HPDE6-E6E7 (cell line): Measurements from ENCODE around the gene ACAP1.
"Not testable (repeated sequence)": the region's sequence is repeated elsewhere in the genome, so short reads cannot be mapped to it uniquely, and the experiment has no call there.

ENCODE experiments used
- DNase-seq: peaks from one replicate; pipeline ENCODE4 v3.0.0; 2011; ENCODE audit warnings: missing footprints; ENCODE audit errors: extremely low spot score

ACAP1 gene

DNA sequence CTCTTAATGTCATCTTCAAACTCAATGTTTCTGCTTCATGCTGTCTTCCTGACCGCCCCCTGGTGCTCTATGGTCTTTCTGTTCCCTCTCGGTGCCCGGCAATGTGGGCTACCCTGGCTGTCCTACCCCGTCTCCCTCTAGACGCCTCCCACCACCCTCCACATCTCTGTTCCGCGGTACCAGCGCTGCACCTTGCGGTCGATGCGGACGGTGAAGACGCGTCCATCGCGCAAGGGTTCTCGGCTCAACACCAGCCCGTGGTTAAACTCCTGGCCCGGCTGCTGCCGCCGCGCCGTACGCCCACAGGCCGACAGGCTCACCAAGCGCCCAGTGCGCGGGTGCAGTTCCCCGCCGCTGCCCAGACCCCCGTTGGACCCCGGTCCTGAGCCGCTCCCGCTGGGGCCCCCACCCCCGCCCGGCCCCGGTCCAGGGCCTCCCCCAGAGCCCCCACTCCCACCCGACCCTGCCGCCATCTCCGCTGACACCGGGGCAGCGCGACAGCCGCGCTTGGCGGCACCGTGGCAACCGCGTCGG is 7.4 kb upstream of the ACAP1 start, which contains the start of gene NEURL4:
Gene NEURL4 (minus strand): TSS at position 496 of the 534 bp plus-strand sequence. CDS start 23 bp downstream, at position 473.
- no peak for DNase-seq

DNA sequence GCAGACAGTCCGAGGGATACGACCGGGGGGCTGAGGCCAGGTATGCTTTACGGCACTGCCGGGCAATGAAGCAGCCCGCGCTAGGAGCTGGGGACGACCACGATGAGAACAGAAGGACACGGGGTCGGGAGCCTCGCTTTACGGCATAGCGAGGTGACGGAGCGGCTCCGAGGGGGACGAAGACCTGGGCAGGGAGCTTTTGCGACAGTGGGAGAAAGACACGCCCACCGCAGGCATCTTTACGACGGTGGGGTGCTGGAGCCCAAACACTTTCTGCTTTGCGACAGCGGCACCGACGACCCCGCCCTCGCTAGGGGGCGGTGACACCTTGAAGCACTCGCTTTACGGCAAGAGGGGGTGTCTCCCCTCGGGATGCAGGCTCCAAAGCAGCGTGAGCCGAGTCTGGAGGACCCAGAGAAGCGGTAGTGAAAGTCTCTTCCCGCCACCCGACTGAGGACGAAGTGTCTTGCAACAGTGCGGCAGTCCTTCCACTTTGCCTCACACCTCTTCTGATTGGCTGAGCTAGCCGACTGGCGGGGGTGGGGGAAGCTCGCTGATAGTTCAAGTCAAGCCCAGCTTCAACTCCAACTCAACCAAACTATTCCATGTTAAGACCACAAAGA is 6.8 kb upstream of the ACAP1 start:
- DNase-seq, result peak; percentile 98

DNA sequence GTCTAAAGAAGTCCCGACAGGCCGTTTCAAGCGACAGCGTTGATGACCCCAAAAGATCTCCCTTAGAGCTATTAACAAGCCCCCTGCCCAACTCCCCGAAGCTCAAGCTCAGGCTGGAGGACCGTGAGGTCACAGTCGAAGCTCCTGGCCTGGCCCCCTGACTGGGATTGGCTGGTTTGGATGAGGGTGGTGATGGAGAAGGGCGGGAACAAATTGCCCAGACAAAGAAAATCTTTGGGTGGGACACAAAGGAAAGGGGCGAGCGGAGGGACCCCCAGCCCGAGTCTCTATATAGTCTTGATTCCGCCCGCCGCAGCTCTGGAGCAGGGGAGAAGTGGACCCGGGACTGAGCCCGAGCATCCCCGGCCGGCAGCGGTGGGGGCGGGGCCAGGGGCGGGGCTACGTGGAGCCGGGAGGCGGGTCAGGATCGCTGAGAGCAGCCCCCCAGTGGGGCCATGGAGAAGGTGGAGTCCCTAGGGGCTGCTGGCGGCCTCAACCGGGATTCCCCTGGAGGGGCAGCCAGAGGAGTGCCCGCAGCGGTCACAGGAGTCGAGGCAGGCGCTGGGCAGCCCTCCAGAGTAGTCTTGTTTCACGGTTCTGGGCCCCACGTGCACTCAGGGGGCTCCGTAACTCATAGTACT is 6.2 kb upstream of the ACAP1 start:
- DNase-seq, result peak; percentile 96

DNA sequence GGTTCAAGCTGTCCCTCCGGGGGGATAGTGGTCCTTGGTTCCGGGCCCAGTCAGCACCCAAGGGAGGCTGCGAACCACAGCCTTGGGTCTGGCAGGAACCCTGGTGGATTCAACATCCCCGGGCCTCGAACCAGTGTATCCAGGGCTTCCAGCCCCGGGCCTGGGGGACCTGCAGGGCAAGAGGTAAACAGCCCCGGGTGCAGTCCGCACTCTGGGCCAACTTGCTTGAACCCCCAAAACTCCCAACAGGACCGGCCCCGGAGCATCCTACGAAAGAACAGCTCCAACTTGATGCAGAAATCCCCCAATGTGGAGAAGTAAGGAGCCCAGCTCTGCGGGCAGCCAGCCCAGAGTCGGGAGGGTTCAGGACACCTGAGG is 5.7 kb upstream of the ACAP1 start:
- DNase-seq, result no peak

DNA sequence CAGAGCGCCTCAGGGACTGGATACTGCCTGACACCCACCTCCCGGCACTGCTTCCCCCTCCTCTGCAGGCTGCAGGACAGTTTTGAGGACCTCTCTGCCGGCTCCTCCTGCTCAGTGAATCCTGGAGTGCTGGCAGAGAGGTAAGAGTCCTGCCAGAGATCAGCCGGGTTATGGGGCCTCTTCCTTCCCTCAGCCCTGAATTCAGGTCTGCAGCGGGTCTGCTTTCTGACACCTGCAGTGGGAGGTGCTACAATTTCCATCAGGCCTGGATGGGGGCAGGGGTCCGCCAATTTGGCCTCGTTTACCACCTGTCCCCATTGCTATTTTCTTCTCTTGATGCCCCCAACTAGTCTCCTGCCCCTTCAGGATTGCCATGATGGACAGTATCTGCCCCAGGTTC is 4.2 kb upstream of the ACAP1 start:
- DNase-seq, result no peak

DNA sequence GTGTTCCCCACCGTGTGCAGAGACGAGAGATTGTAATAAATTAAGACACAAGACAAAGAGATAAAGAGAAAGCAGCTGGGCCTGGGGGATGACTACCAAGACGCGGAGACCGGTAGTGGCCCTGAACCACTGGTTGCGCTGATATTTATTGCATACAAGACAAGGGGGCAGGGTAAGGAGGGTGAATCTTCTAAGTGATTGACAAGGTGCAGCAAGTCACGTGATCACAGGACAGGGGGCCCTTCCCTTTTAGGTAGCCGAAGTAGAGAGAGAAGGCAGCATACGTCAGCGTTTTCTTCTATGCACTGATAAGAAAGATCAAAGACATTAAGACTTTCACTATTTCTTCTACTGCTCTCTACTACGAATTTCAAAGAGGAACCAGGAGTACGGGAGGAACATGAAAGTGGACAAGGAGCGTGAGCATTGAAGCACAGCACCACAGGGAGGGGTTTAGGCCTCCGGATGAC is 3.7 kb upstream of the ACAP1 start:
- not testable (repeated sequence) for DNase-seq

DNA sequence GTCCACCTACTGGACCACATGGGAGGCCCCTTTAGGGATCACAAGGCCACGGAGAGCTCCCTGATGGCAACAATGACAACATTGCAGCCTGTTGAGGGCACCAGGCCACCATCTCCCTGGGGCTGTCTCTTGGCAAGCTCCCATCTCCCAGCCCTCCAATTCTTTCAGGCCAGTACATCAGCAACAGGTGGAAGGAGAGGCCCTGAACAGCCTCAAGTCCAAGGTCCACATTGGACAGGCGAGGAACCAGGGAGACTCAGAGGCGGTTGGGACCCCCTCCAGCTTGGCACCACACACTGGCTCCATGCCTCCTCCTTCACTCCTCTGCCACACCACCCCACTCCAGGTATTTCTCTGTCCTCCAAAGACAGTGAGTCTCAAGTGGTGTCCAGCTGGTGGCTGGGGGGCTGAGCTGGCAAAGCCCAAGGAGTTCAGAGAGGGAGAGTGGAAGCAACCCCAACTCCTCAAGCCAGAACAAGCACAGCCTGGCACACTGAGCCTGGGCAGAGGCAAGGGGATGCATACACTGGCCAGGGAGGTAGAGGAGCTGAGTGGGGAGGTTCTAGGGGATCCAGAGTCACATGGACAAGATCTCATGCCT is 1.3 kb upstream of the ACAP1 start:
- no peak for DNase-seq

DNA sequence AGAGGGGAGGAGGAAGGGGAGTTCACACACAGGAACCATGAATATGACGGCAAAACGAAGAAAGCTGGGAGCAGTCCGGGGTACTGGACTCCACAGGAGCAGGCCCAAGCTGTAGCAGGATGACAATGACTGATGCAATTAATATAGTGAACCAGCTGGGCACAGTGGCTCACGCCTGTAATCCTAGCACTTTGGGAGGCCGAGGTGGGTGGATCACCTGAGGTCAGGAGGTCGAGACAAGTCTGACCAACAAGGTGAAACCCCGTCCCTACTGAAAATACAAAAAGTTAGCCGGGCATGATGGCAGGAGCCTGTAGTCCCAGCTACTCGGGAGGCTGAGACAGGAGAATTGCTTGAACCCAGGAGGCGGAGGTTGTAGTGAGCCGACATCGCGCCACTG is 564 bp upstream of the ACAP1 start:
- not testable (repeated sequence) for DNase-seq

DNA sequence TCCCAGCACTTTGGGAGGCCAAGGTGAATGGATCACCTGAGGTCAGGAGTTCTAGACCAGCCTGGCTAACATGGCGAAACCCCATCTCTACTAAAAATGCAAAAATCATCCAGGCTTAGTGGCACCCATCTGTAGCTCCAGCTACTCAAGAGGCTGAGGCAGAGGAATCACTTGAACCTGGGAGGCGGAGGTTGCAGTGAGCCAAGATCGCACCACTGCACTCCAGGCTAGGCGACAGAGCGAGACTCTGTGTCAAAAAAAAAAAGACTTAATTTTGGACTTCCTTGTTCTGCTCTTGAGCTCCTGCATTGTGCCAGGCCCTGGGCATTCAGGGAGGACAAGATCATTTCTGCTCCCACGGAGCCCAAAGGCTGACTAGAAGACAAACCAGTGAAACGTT is 1.3 kb downstream of the ACAP1 start:
- not testable (repeated sequence) for DNase-seq

DNA sequence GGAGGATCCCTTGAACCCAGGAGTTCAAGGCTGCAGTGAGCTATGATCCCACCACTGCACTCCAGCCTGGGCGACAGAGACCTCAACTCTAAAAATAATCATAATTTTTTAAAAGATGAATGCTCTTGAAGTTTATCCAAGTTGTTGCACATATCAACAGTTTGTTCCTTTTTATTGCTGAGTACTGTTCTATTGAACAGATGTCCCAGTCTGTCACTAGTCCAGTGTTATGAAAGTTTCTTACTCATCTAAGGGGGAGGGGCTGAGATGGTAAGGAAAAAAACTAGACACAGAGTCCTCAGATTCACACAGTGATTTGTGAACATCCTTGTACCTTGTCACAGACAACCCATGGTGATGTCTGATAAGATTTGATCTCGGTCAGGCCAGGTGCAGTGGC is 3.9 kb downstream of the ACAP1 start:
- no peak for DNase-seq

DNA sequence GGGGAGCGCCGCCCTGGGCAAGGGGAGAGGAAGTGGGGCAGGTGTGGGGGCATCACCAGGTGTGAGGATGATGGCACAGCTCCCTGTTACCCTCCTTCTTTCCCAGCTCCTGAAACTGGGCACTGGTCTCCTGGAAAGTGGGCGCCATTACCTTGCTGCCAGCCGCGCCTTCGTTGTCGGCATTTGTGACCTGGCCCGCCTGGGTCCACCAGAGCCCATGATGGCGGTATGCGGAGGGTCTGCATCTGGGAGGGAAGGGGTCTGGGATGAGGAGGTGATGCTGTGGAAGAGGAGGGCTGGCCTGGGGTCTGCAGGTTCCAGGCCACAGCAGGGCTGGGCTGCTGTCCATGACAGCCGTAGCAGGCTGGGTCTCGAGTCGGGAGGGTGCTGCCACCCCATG is 5.5 kb downstream of the ACAP1 start:
- DNase-seq, result no peak

DNA sequence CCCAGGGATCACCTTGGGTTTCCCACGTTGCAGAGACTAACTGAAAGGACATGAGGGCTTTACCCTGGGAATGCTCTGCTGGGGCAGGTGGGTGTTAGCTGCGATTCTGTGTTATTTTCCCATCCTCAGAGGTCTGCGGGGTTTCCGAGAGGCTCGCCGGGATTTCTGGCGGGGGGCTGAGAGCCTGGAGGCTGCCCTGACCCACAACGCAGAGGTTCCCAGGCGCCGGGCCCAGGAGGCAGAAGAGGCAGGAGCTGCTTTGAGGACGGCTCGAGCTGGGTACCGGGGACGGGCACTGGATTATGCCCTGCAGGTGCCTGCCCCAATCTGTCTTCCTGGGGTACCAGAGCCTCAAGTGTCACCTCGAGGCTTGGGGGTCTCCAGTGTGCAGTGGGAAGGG is 6.9 kb downstream of the ACAP1 start:
- DNase-seq, result no peak

DNA sequence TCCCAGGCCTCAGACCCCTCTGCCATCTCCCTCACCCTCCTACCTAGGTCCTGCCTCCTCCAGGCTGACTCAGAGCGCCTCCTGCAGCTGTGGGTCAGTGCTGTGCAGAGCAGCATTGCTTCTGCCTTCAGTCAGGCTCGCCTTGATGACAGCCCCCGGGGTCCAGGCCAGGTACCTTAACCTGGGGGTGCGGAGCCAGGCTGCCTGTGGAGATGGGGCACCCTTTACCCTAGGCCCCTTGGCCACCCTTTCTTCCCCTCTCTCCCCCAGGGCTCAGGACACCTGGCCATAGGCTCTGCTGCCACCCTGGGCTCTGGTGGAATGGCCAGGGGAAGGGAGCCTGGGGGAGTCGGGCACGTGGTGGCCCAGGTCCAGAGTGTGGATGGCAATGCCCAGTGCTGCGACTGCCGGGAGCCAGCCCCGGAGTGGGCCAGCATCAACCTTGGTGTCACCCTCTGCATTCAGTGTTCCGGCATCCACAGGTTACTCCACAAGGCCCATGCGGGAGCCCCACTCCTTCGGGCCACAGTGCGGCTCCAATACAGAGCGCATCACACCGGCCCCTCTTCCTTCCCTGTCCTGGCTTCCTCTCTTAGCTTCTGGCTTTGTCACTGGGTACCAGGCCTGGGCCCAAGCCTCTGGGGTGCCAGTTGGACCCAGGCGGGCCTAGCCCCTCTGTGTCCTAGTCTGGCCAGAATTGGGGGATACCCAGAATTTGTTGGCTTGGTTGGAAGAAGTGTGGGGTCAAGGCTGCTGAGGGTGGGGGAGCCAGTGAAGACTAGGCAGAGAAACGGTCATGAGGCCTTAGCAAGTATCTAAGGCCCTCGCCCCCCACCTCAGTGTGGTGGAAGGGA is 10.7 kb downstream of the ACAP1 start:
- no peak for DNase-seq

DNA sequence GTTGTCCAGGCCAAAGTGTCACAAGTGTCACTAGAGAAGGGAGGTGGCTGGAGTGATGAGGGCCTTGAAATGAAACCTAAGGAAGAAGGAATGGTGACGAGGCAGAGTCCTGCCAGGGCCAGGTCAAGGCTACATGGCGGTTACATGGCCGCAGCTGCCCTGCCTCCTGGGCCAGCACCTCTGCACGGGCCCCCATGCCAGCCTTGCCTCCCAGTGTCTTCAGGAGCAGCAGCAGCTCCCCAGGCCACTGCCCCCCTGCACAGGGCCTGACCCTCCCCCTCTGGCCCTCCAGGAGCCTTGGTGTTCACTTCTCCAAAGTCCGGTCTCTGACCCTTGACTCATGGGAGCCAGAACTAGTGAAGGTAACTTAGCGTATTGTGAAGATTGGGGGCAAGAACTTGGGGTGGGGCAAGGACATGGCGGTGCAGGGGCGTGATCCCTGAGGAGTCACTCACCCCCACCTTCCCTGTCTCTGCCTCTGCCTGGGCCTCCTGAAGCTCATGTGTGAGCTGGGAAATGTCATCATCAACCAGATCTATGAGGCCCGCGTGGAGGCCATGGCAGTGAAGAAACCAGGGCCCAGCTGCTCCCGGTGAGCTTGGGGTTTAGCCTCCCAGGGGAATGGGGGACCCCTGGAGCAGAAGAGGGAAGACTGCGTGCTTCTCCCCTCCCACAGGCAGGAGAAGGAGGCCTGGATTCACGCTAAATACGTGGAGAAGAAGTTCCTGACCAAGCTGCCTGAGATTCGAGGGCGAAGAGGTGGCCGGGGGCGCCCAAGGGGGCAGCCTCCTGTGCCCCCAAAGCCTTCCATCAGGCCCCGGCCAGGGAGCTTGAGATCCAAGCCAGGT is 11.5 kb downstream of the ACAP1 start:
- DNase-seq, result no peak

DNA sequence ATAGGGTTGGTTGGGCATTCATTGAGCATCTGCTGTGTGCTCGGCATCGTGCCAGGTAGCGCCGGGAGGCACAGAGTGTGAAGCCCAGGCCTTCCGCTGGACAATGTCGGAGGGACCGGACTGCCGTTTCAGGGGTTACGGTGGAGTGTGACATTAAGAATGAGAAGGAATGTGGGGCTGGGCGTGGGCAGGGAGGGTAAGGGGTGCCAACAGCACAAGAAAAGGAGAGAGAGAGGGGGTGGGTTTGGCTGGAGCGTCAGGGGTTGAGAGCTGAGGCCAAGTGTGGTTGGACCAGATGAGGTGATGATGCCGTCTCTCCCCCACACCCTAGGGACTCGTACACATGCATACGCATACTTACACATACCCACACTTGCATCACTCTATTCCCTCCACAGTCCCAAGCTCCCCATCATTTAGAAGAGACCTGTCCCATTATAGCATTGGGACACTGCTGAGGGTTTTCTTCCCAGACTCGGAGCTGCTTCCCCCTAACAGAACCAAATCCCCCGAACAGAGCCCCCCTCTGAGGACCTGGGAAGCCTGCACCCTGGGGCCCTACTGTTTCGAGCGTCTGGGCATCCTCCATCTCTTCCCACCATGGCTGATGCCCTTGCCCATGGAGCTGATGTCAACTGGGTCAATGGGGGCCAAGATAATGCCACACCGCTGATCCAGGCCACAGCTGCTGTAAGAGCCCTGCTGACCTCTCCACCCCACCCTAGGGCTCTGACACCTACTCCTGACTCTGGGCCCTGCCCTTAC is 12.3 kb downstream of the ACAP1 start:
- DNase-seq, result no peak

DNA sequence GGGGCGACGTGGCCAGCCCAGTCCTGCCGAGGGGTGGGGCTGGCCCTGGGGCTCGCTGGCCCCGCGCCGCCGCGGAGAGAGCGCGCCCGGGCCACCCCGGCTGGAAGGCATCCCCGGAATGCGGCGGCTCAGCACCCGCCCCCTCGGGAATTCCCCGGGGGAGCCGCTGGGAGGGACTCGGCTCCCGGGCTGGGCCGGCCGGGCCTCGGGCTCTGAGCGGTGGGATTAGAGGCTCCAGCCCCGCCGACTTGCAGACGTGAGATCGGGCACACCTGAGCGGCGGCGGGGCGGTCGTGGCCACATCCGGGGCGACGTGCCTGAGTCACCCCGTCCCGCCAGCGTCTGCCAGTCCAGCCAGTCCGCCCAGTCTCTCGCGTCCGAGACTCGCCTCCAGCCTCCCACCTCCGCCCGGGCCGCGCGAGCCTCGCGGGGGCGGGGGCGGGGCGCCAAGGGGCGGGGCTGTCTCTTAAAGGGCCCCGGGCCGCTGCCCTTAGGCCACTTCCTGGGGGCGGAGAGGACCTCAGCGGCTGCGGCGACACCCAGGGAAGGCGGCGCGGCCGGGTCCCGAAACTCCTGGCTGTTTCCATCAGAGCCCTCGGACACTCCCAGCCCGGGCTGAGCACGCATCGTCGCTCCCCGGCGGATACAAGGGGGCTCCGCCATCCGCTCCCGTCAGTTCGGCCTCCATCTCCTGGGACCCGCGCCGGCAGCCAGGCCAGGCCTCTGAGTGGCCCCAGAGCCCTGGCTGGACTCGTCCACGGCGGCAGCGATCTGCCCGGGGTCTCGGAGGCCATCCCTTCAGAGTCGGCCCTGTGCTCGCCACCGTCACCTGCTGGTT is 15.6 kb downstream of the ACAP1 start, which contains the start of gene KCTD11:
Gene KCTD11 (plus strand): TSS at position 498 of the 838 bp plus-strand sequence.
- DNase-seq, result peak; percentile 82

DNA sequence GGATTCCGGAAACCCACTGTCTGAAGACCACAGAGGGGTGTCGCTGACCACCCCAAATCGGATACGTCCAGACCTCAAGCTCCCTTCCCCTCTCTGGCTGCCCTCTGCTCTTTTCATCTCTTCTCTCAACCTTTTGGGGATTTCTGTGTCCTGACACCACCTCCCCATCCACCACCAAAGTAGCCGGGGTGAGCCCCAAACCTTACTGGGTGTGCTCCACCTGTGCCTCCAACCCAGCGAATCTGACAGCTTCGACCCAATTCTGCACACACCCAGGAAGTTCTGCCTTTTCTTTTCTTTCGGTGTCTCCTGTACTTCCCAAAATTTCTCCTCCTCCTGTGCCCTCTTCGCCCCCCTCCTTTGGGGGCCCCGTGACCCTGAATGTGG is 16.2 kb downstream of the ACAP1 start:
- no peak for DNase-seq

DNA sequence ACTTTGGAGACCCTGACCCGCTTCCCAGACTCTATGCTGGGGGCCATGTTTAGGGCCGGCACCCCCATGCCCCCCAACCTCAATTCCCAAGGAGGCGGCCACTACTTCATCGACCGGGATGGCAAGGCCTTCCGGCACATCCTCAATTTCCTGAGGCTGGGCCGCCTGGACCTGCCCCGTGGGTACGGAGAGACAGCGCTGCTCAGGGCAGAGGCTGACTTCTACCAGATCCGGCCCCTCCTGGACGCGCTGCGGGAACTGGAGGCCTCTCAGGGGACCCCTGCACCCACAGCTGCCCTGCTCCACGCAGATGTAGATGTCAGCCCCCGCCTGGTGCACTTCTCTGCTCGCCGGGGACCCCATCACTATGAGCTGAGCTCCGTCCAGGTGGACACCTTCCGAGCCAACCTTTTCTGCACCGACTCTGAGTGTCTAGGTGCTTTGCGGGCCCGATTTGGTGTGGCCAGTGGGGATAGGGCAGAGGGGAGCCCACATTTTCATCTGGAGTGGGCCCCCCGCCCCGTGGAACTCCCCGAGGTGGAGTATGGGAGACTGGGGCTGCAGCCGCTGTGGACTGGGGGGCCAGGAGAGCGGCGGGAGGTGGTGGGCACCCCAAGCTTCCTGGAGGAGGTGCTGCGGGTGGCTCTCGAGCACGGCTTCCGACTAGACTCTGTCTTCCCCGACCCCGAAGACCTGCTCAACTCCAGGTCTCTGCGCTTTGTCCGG is 16.7 kb downstream of the ACAP1 start:
- DNase-seq, result no peak
